Esophagus muscularis mucosa (tissue), 2 donors: ENCODE measurements around the gene CTU1.

ENCODE experiments used
- EP300 ChIP-seq: sonication (generic); formaldehyde crosslinking; IDR thresholded peaks from one replicate; pipeline ENCODE4 v1.6.1; 2017; ENCODE audit warnings: antibody characterized with exemption
- POLR2A ChIP-seq: fragments of 450-650 bp; IDR thresholded peaks from one replicate; pipeline ENCODE4 v1.6.1; 2017; ENCODE audit warnings: antibody characterized with exemption, moderate library complexity, mild to moderate bottlenecking, low read depth

- TF ChIP-seq POLR2A (no peak), EP300 (no peak)
Measured at GRCh38 chr19:51119101-51119500, 10.9 kb upstream of the CTU1 start.
